ENCODE data around the gene HGD. TPM values are rescaled to one million over a fixed set of nuclear protein-coding genes. Genes with fewer than 3 reads are reported as not detected.
A peak's percentile ranks its signal among the peaks of the same experiment; 100 is the strongest.
"Not testable (repeated sequence)": the region's sequence is repeated elsewhere in the genome, so short reads cannot be mapped to it uniquely, and the experiment has no call there.

The HGD gene
- total RNA-seq, 2 experiments from 2014 or later, result 2.0 to 2.9 TPM

DNA sequence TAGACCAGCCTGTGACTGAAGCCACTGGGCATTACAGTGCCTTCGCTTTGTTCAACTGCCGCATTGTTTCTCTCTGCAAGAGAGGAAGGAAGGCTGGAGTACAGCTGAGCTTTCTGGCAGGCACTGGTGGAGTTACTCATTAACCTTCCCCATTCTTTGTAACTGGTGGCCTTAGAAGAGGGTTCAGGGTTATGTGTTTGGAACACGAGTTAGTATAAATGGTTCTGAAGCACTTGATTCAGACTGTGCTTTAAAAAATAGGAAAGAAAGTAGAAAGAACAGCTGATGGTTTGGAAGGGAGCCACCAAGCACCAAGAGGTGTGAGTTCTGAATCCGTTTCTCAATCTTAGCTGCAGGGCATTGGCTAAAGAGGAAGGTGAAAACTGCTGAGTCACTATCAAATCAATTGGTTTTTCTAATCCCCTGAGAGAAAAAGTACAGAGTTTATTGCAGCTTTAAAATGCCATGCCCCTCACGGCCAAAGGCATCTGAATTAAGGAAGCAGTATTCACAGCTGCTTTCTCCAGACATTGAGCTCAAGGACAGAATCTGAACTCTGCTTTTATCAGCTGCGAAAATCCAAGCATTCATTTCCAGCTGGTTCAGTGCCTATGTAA lies 3.6 kb downstream of the HGD start:
- no peaks in the 10 kb centered on the region for H3K36me3 Mint-ChIP-seq (ENCODE audit: low read depth)
- no peaks in the 10 kb centered on the region for H3K27me3 ChIP-seq (ENCODE audit: control insufficient read depth in 1 of 2, insufficient read depth in 2 of 2, low read length in 2 of 2)
- ChIA-PET CTCF (no interaction called here), POLR2A (interaction anchor here (1.0 to 1.4 kb wide), 2 partner anchors 42 to 64 kb away, joined by 3 to 4 read pairs; partner anchors contain the start of gene GTF2E1)
- H3K36me3 ChIP-seq (ENCODE audit: insufficient read depth, low read length), result no peaks in the 10 kb centered on the region
- H3K27me3 Mint-ChIP-seq, result no peaks in the 10 kb centered on the region
- DNase-seq (peak in 1 of 14 experiments; percentile 9), ATAC-seq (ENCODE audit: poor library complexity) (no peak)
- no peaks in the 10 kb centered on the region for H3K4me1 ChIP-seq (ENCODE audit: insufficient read depth, low read length)
- no peak overlapping the region for H3K4me3 ChIP-seq (ENCODE audit: low read length)
- no peak overlapping the region for H3K27ac Mint-ChIP-seq
- intact Hi-C loops (cut with DNase I, micrococcal nuclease), result no loop called here
- H3K4me1 Mint-ChIP-seq (ENCODE audit: low read depth), result peaks cover 5% of the 10 kb centered on the region
- no peak overlapping the region for H3K27ac ChIP-seq (ENCODE audit: low read depth in 1 of 2, low read length in 2 of 2)
- peaks cover 8% of the 10 kb centered on the region for H3K9me3 Mint-ChIP-seq
- no peak overlapping the region for H3K4me3 Mint-ChIP-seq
- TF ChIP-seq, protein P1, sequence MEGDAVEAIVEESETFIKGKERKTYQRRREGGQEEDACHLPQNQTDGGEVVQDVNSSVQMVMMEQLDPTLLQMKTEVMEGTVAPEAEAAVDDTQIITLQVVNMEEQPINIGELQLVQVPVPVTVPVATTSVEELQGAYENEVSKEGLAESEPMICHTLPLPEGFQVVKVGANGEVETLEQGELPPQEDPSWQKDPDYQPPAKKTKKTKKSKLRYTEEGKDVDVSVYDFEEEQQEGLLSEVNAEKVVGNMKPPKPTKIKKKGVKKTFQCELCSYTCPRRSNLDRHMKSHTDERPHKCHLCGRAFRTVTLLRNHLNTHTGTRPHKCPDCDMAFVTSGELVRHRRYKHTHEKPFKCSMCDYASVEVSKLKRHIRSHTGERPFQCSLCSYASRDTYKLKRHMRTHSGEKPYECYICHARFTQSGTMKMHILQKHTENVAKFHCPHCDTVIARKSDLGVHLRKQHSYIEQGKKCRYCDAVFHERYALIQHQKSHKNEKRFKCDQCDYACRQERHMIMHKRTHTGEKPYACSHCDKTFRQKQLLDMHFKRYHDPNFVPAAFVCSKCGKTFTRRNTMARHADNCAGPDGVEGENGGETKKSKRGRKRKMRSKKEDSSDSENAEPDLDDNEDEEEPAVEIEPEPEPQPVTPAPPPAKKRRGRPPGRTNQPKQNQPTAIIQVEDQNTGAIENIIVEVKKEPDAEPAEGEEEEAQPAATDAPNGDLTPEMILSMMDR (IDR thresholded peaks at IDR 0.05), result no peak
- no peaks in the 10 kb centered on the region for H3K9me3 ChIP-seq (ENCODE audit: control insufficient read depth in 1 of 2, insufficient read depth in 1 of 2, low read length in 2 of 2)

- H3K27me3 Mint-ChIP-seq; H3K4me3 Mint-ChIP-seq; H3K9me3 ChIP-seq (ENCODE audit: control insufficient read depth in 1 of 2, insufficient read depth in 1 of 2, low read length in 2 of 2); H3K36me3 Mint-ChIP-seq (ENCODE audit: low read depth); H3K4me3 ChIP-seq (ENCODE audit: low read length); intact Hi-C loops (cut with DNase I, micrococcal nuclease); H3K9me3 Mint-ChIP-seq; H3K27me3 ChIP-seq (ENCODE audit: control insufficient read depth in 1 of 2, insufficient read depth in 2 of 2, low read length in 2 of 2); H3K27ac Mint-ChIP-seq; POLR2A ChIA-PET; CTCF ChIA-PET; H3K27ac ChIP-seq (ENCODE audit: low read depth in 1 of 2, low read length in 2 of 2); DNase-seq; H3K4me1 ChIP-seq (ENCODE audit: insufficient read depth, low read length); ATAC-seq (ENCODE audit: poor library complexity); H3K4me1 Mint-ChIP-seq (ENCODE audit: low read depth); H3K36me3 ChIP-seq (ENCODE audit: insufficient read depth, low read length): not testable (repeated sequence)
Measured at GRCh38 chr3:120677193-120677592, 4.8 kb downstream of the HGD start.

GRCh38 chr3:120673116-120673515 lies 8.9 kb downstream of the HGD start:
- H3K9me3 Mint-ChIP-seq, result peaks cover 6% of the 10 kb centered on the region

More at GRCh38 chr3:120673116-120673515, 8.9 kb downstream of the HGD start:
- Mint-ChIP-seq H3K36me3 (ENCODE audit: low read depth) (no peaks in the 10 kb centered on the region), H3K27ac (no peak overlapping the region), H3K27me3 (no peaks in the 10 kb centered on the region), H3K4me1 (ENCODE audit: low read depth) (peaks cover under 1% of the 10 kb centered on the region), H3K4me3 (no peak overlapping the region)
- DNase-seq (no peak), ATAC-seq (ENCODE audit: poor library complexity) (no peak)
- H3K36me3 ChIP-seq (ENCODE audit: insufficient read depth, low read length), result no peaks in the 10 kb centered on the region
- H3K4me1 ChIP-seq (ENCODE audit: insufficient read depth, low read length), result no peaks in the 10 kb centered on the region
- intact Hi-C loops (cut with DNase I, micrococcal nuclease), result no loop called here
- CTCF ChIA-PET, result no interaction called here
- POLR2A ChIA-PET, result interaction anchor here (1.0 kb wide), 1 partner anchor 56 kb away, joined by 3 read pairs; no protein-coding TSS in a partner anchor
- H3K27me3 ChIP-seq (ENCODE audit: control insufficient read depth in 1 of 2, insufficient read depth in 2 of 2, low read length in 2 of 2), result no peaks in the 10 kb centered on the region
- H3K4me3 ChIP-seq (ENCODE audit: low read length), result no peak overlapping the region
- no peaks in the 10 kb centered on the region for H3K9me3 ChIP-seq (ENCODE audit: control insufficient read depth in 1 of 2, insufficient read depth in 1 of 2, low read length in 2 of 2)
- TF ChIP-seq, protein P1 (IDR thresholded peaks at IDR 0.05), result no peak
- H3K27ac ChIP-seq (ENCODE audit: low read depth in 1 of 2, low read length in 2 of 2), result no peak overlapping the region
